ENCODE measurements around the gene PRR7. TPM values are rescaled to one million over a fixed set of nuclear protein-coding genes. Genes with fewer than 3 reads are reported as not detected.
"Not testable (repeated sequence)": the region's sequence is repeated elsewhere in the genome, so short reads cannot be mapped to it uniquely, and the experiment has no call there.

The PRR7 gene
- total RNA-seq, 4 donors from 2014 or later = 5.1 to 11.2 (median 7.5) TPM

- Histone ChIP-seq H3K4me1 (no peaks in the 10 kb centered on the region), H3K27me3 (no peaks in the 10 kb centered on the region), H3K4me3 (no peak overlapping the region), H3K27ac (no peak overlapping the region), H3K9me3 (no peaks in the 10 kb centered on the region), H3K36me3 (no peaks in the 10 kb centered on the region)
- DNase-seq (ENCODE audit: low spot score in 2 of 2) = no peak
- no peak for TF ChIP-seq EP300 (IDR thresholded peaks at IDR 0.05)
- TF ChIP-seq POLR2A (IDR thresholded peaks at IDR 0.05) = no peak
- WGBS, 2 donors = 88 to 96% methylated on average over 3 of the region's 3 CpGs
These were observed 27.6 kb upstream of the PRR7 start for GRCh38 chr5:177419046-177419445.

DNA sequence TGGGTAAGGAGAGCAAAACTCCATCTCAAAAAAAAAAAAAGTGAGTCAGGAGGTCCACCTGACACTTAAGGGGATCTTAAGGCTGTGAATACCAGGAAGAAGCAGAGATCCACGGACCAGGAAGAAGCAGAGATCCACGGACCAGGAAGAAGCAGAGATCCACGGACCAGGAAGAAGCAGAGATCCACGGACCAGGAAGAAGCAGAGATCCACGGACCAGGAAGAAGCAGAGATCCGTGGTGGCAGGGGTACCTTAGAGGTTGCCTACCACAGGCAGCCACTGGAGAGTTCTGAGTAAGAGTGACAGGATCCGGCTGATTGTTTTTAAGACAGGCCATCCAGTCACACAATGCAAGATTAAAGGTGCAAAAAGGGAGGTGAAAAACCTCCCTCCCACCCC lies 26.1 kb upstream of the PRR7 start:
- not testable (repeated sequence) for H3K4me1 ChIP-seq, H3K27me3 ChIP-seq

GRCh38 chr5:177421062-177421798 lies 25.4 kb upstream of the PRR7 start:
- Histone ChIP-seq H3K4me1 (peaks cover 0 to 7% (median 5%) of the 10 kb centered on the region in 4 donors), H3K27me3 (no peaks in the 10 kb centered on the region), H3K4me3 (no peak overlapping the region), H3K36me3 (no peaks in the 10 kb centered on the region), H3K9me3 (no peaks in the 10 kb centered on the region), H3K27ac (no peak overlapping the region)
- 71 to 84% methylated on average over 5 of the region's 6 CpGs for WGBS, 2 donors
- DNase-seq (ENCODE audit: low spot score in 2 of 2) = no peak
- TF ChIP-seq EP300 (IDR thresholded peaks at IDR 0.05) (no peak), POLR2A (IDR thresholded peaks at IDR 0.05) (no peak)
- TF ChIP-seq, protein P1, sequence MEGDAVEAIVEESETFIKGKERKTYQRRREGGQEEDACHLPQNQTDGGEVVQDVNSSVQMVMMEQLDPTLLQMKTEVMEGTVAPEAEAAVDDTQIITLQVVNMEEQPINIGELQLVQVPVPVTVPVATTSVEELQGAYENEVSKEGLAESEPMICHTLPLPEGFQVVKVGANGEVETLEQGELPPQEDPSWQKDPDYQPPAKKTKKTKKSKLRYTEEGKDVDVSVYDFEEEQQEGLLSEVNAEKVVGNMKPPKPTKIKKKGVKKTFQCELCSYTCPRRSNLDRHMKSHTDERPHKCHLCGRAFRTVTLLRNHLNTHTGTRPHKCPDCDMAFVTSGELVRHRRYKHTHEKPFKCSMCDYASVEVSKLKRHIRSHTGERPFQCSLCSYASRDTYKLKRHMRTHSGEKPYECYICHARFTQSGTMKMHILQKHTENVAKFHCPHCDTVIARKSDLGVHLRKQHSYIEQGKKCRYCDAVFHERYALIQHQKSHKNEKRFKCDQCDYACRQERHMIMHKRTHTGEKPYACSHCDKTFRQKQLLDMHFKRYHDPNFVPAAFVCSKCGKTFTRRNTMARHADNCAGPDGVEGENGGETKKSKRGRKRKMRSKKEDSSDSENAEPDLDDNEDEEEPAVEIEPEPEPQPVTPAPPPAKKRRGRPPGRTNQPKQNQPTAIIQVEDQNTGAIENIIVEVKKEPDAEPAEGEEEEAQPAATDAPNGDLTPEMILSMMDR (IDR thresholded peaks at IDR 0.05) = no peak

More for the DNA sequence above, 26.1 kb upstream of the PRR7 start:
- not testable (repeated sequence) for H3K36me3 ChIP-seq; H3K27ac ChIP-seq; DNase-seq (ENCODE audit: low spot score in 2 of 2); H3K9me3 ChIP-seq; H3K4me3 ChIP-seq
- WGBS, 2 donors = 72 to 75% methylated on average over 7 of the region's 7 CpGs

GRCh38 chr5:177423671-177424070 lies 22.9 kb upstream of the PRR7 start:
- WGBS, 2 donors = 92 to 98% methylated on average over 2 of the region's 2 CpGs
- no peaks in the 10 kb centered on the region for H3K36me3 ChIP-seq
- no peaks in the 10 kb centered on the region for H3K27me3 ChIP-seq
- H3K4me3 ChIP-seq = no peak overlapping the region
- DNase-seq (ENCODE audit: low spot score in 2 of 2) = no peak
- no peak overlapping the region for H3K27ac ChIP-seq
- no peak for TF ChIP-seq POLR2A (IDR thresholded peaks at IDR 0.05)
- TF ChIP-seq EP300 (IDR thresholded peaks at IDR 0.05) = no peak
- TF ChIP-seq, protein P1 (IDR thresholded peaks at IDR 0.05) = no peak
- no peaks in the 10 kb centered on the region for H3K9me3 ChIP-seq
- H3K4me1 ChIP-seq = peaks cover 0 to 25% (median 21%) of the 10 kb centered on the region in 4 donors

DNA sequence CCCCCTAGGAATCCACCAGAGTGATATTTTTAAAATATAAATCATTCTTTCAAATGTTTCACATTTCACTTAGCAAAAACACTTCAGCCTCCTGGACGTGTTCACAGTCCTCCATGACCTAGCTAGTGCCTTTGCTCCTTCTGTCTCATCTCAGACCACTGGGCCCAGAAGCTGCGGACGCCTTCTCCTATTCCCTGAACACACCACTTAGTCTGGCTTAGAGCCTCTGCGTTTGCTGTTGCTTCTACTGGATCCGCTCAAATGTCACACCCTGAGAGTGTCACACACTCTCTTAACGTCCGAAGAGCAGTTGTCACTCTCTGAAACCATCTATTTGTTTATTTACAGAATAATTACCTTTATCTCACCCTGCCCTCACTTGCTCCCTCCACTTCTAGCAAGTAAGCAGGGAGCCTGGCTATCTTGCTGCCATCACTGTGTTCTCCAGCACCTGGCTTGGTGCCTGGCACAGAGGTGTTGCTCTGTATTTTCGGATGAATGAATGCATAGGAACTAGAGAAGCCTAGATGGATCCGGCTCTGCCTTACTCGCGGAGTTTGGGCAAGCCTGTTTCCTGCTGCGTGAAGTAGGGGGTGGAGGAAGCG lies 21.3 kb upstream of the PRR7 start:
- Histone ChIP-seq H3K27me3 (no peaks in the 10 kb centered on the region), H3K36me3 (peaks cover 0 to 3% (median 0%) of the 10 kb centered on the region in 3 donors), H3K4me1 (peaks cover 0 to 37% (median 32%) of the 10 kb centered on the region in 4 donors), H3K9me3 (no peaks in the 10 kb centered on the region), H3K27ac (peak overlapping the region; percentile 86 to 97 (median 92)), H3K4me3 (peak overlapping the region; percentile 20 to 66 (median 49))
- TF ChIP-seq EP300 (IDR thresholded peaks at IDR 0.05) (no peak), POLR2A (IDR thresholded peaks at IDR 0.05) (no peak)
- WGBS, 2 donors = 44 to 52% methylated on average over 13 of the region's 13 CpGs
- DNase-seq (ENCODE audit: low spot score in 2 of 2) = no peak

GRCh38 chr5:177425801-177426565 lies 20.6 kb upstream of the PRR7 start:
- Histone ChIP-seq H3K4me1 (peaks cover 0 to 42% (median 34%) of the 10 kb centered on the region in 4 donors), H3K27ac (peak overlapping the region; percentile 86 to 97 (median 92)), H3K36me3 (peaks cover 0 to 10% (median 0%) of the 10 kb centered on the region in 3 donors), H3K9me3 (no peaks in the 10 kb centered on the region), H3K4me3 (peak overlapping the region; percentile 20 to 89 (median 49)), H3K27me3 (no peaks in the 10 kb centered on the region)
- peak; percentile 100 for DNase-seq (ENCODE audit: low spot score in 2 of 2)
- TF ChIP-seq POLR2A (IDR thresholded peaks at IDR 0.05) (peak in 1 of 2 donors; percentile 78), EP300 (IDR thresholded peaks at IDR 0.05) (peak in 1 of 2 donors; percentile 95)
- TF ChIP-seq, protein P1 (IDR thresholded peaks at IDR 0.05) = peak in 2 of 5 experiments; percentile 20 to 34
- 1 to 2% methylated on average over 40 to 50 of the region's 52 CpGs for WGBS, 2 donors
